HG03045 (cell line): ENCODE results near the gene IAH1.
"Not testable (repeated sequence)": the region's sequence is repeated elsewhere in the genome, so short reads cannot be mapped to it uniquely, and the experiment has no call there.

Experiments
- ATAC-seq: cut with Tn5 transposase; IDR thresholded peaks from one replicate; pipeline ENCODE4 v1.9.1; 2021; ENCODE audit warnings: mild to moderate bottlenecking, moderate library complexity; ENCODE audit not compliant: unreplicated experiment

IAH1 gene

GRCh38 chr2:9473308-9473984 is 905 bp upstream of the IAH1 start:
- no peak for ATAC-seq

- ATAC-seq, result peak; percentile 45
These were observed 378 bp upstream of the IAH1 start for GRCh38 chr2:9473985-9474360.

GRCh38 chr2:9477914-9478313 is 3.6 kb downstream of the IAH1 start:
- no peak for ATAC-seq

- no peak for ATAC-seq
These were observed 4.2 kb downstream of the IAH1 start for GRCh38 chr2:9478526-9478925.

- no peak for ATAC-seq
These were observed 5.8 kb downstream of the IAH1 start for GRCh38 chr2:9480157-9480556.

- no peak for ATAC-seq
These were observed 8.8 kb downstream of the IAH1 start for GRCh38 chr2:9483107-9483506.

- no peak for ATAC-seq
These were observed 10.2 kb downstream of the IAH1 start for GRCh38 chr2:9484533-9484932.

GRCh38 chr2:9488583-9489547 is 14.5 kb downstream of the IAH1 start:
- ATAC-seq, result no peak

GRCh38 chr2:9490789-9491188 is 16.4 kb downstream of the IAH1 start:
- no peak for ATAC-seq

GRCh38 chr2:9492927-9493326 is 18.6 kb downstream of the IAH1 start:
- no peak for ATAC-seq

- no peak for ATAC-seq
These were observed 19.1 kb downstream of the IAH1 start for GRCh38 chr2:9493478-9493877.

GRCh38 chr2:9494081-9494480 is 19.7 kb downstream of the IAH1 start:
- ATAC-seq, result no peak

- no peak for ATAC-seq
These were observed 22.7 kb downstream of the IAH1 start for GRCh38 chr2:9497017-9497416.

- ATAC-seq, result no peak
These were observed 23.9 kb downstream of the IAH1 start for GRCh38 chr2:9498210-9498609.

GRCh38 chr2:9508931-9509330 is 34.6 kb downstream of the IAH1 start:
- no peak for ATAC-seq

- ATAC-seq, result not testable (repeated sequence)
These were observed 39.6 kb downstream of the IAH1 start for GRCh38 chr2:9513946-9514345.

GRCh38 chr2:9517118-9517782 is 42.9 kb downstream of the IAH1 start:
- no peak for ATAC-seq

GRCh38 chr2:9518163-9518562 is 43.8 kb downstream of the IAH1 start:
- no peak for ATAC-seq

GRCh38 chr2:9518780-9519179 is 44.4 kb downstream of the IAH1 start:
- no peak for ATAC-seq

GRCh38 chr2:9519250-9519649 is 44.9 kb downstream of the IAH1 start:
- no peak for ATAC-seq

- ATAC-seq, result no peak
These were observed 49.9 kb downstream of the IAH1 start for GRCh38 chr2:9524291-9524690.

- no peak for ATAC-seq
These were observed 50.9 kb downstream of the IAH1 start for GRCh38 chr2:9525266-9525665.
